HepG2 (cell line): ENCODE measurements around the gene DGKD.

Experiments used
- ARNTL ChIP-seq: sonication (generic); formaldehyde crosslinking; IDR thresholded peaks from 2 replicates; pipeline ENCODE4 v1.4.0; 2020; ENCODE audit warnings: mild to moderate bottlenecking, missing genetic modification reagents
- CHD4 ChIP-seq: fragments of 200-600 bp; sonication (generic); IDR thresholded peaks from 2 replicates; pipeline ENCODE4 v1.7.0; 2017; ENCODE audit warnings: mild to moderate bottlenecking, low read length, borderline replicate concordance
- CREB1 ChIP-seq, 2 experiments: fragments of 450-650 bp in 1 of 2; IDR thresholded peaks; 2 replicates each; pipeline ENCODE4 v1.6.1; 2016 to 2017; ENCODE audit warnings: control low read depth in 1 of 2, mild to moderate bottlenecking in 1 of 2, missing compliant biosample characterization in 1 of 2, missing genetic modification characterization in 1 of 2
- CTCF ChIP-seq: sonication (generic); formaldehyde crosslinking; IDR thresholded peaks from 2 replicates; pipeline ENCODE4 v1.5.0; 2020; ENCODE audit warnings: mild to moderate bottlenecking, missing genetic modification reagents, moderate library complexity
- IRF2 ChIP-seq: IDR thresholded peaks from 2 replicates; pipeline ENCODE4 v1.6.1; 2018; ENCODE audit warnings: missing genetic modification reagents, missing compliant biosample characterization
- NCOR1 ChIP-seq: fragments of 200-600 bp; sonication (generic); IDR thresholded peaks from 2 replicates; pipeline ENCODE4 v1.7.0; 2017; ENCODE audit warnings: antibody characterized with exemption, low read length, borderline replicate concordance
- POLR2A ChIP-seq, 2 experiments: IDR thresholded peaks; 2 replicates each; pipeline ENCODE4 v1.6.1; 2011; ENCODE audit warnings: low read depth in 2 of 2, low read length in 2 of 2, mild to moderate bottlenecking in 1 of 2, moderate library complexity in 1 of 2; ENCODE audit not compliant: insufficient read depth in 1 of 2
- RXRA ChIP-seq: sonication (generic); formaldehyde crosslinking; IDR thresholded peaks from 2 replicates; pipeline ENCODE4 v1.5.1; 2020; ENCODE audit warnings: missing genetic modification reagents
- TCF7 ChIP-seq: sonication (generic); IDR thresholded peaks from 2 replicates; pipeline ENCODE4 v1.6.1; 2016; ENCODE audit warnings: antibody characterized with exemption, low read depth
- ZSCAN30 ChIP-seq: sonication (generic); formaldehyde crosslinking; IDR thresholded peaks from 2 replicates; pipeline ENCODE4 v1.5.0; 2020; ENCODE audit warnings: mild to moderate bottlenecking, missing genetic modification reagents

GRCh38 chr2:233317196-233317943 is 36.9 kb upstream of the DGKD start:
- no peak for TF ChIP-seq CTCF (CRISPR knock-in tag)
- no peak for TF ChIP-seq IRF2 (CRISPR knock-in tag)
- TF ChIP-seq ARNTL, result no peak
- no peak for TF ChIP-seq POLR2A (IDR thresholded peaks at IDR 0.05; ENCODE audit: insufficient read depth in 1 of 2, low read depth in 2 of 2, low read length in 2 of 2)
- no peak for TF ChIP-seq TCF7
- no peak for TF ChIP-seq CREB1 (IDR thresholded peaks at IDR 0.05)
- no peak for TF ChIP-seq CREB1 (CRISPR knock-in tag; IDR thresholded peaks at IDR 0.05)
- TF ChIP-seq NCOR1, result no peak
- TF ChIP-seq ZSCAN30 (CRISPR knock-in tag), result no peak
- TF ChIP-seq CHD4, result no peak
- no peak for TF ChIP-seq RXRA (CRISPR knock-in tag)
